Neural crest cell (in vitro differentiated cells): ENCODE results near the gene ATP9B. TPM values are rescaled to one million over a fixed set of nuclear protein-coding genes. Genes with fewer than 3 reads are reported as not detected.

Experiments used
- DNase-seq: peaks from one replicate; pipeline ENCODE4 v3.0.0; 2021; ENCODE audit warnings: low read depth, mixed read lengths, low spot score
- H3K27ac Mint-ChIP-seq: one replicate; pipeline ENCODE4 v1.8.0; 2021; ENCODE audit warnings: mild to moderate bottlenecking, mixed read lengths; ENCODE audit not compliant: unreplicated experiment
- H3K27me3 Mint-ChIP-seq: 2 replicates; pipeline ENCODE4 v1.8.0; 2021; ENCODE audit warnings: low read depth, mild to moderate bottlenecking, mixed read lengths
- H3K36me3 Mint-ChIP-seq: 2 replicates; pipeline ENCODE4 v1.8.0; 2021; ENCODE audit warnings: low read depth, mild to moderate bottlenecking, mixed read lengths
- H3K4me1 Mint-ChIP-seq: 2 replicates; pipeline ENCODE4 v1.8.0; 2021; ENCODE audit warnings: mixed read lengths
- H3K4me3 Mint-ChIP-seq: one replicate; pipeline ENCODE4 v1.8.0; 2021; ENCODE audit warnings: mild to moderate bottlenecking, mixed read lengths
- H3K9me3 Mint-ChIP-seq: 2 replicates; pipeline ENCODE4 v1.8.0; 2021; ENCODE audit warnings: mixed read lengths
- total RNA-seq: library from RNA; stranded (reverse); gene quantifications from 2 replicates; pipeline ENCODE4 v1.2.1, GENCODE V29; 2021
- TF ChIP-seq, protein P1 (sequence below): fragments of 200-600 bp; sonication (generic); conservative IDR thresholded peaks from 2 replicates; pipeline ENCODE4 v1.5.0; 2021; ENCODE audit warnings: antibody characterized with exemption, mild to moderate bottlenecking

ATP9B gene
- total RNA-seq, 1 donor from 2014 or later: 32.9 TPM

DNA sequence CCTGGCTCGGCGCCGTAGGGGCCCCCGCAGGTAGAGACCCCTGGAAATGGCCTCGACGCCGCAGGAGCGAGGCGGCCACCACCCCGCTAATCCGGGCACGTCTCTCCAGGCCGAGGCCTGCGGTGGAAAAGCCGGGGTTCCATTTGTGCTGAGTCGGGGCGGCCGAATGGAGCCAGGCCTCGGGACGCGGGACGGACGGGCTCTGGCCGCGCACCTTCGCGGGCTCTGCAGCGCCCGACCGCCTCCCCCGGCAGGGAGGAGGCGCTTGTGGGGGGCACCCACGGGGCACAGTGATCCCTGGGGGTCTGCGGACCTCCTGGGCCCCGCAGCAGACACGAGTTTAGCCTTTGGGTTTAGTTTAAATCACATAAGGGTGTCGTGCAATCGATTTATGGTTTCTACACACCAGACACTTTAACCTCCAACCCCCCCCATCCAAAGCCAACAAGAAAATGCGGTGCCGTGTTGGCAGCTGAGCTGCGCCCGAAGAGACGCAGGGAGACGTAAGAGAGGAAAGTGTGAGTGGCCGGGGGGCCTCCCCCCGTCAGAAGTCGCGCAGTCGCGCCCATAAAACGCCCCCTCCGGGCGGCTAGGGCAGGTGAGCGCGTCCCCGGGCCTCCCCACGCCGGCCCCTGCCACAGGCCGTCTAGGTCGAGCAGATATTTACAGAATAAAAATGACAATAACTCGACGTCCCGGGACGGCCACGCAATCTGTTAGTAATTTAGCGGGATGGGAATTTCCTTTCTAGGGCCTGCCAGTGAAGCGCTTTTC lies 325.5 kb downstream of the ATP9B start:
- Mint-ChIP-seq H3K27ac (no peak overlapping the region), H3K4me3 (peak overlapping the region; percentile 77), H3K27me3 (peaks cover 83% of the 10 kb centered on the region)

DNA sequence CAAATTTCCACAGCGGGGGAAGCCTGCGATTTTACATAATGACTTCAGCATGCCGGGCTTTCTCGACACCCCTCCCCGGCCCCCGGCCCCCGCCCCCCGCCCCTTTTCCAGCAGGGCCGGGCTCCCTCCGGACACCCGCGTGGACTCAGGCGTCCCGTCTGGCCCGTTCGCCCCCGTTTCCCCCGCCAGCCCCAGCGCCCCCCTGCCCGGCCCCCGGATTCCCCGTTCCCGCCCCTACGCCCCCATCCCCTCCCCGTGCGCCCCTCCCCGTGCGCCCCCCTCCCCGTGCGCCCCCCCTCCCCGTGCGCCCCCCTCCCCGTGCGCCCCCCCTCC lies 326.1 kb downstream of the ATP9B start:
- DNase-seq: no peak
- Mint-ChIP-seq H3K4me1 (peaks cover 11% of the 10 kb centered on the region), H3K9me3 (no peaks in the 10 kb centered on the region), H3K27me3 (peaks cover 79% of the 10 kb centered on the region), H3K36me3 (no peaks in the 10 kb centered on the region), H3K4me3 (peak overlapping the region; percentile 77), H3K27ac (no peak overlapping the region)
- TF ChIP-seq, protein P1, sequence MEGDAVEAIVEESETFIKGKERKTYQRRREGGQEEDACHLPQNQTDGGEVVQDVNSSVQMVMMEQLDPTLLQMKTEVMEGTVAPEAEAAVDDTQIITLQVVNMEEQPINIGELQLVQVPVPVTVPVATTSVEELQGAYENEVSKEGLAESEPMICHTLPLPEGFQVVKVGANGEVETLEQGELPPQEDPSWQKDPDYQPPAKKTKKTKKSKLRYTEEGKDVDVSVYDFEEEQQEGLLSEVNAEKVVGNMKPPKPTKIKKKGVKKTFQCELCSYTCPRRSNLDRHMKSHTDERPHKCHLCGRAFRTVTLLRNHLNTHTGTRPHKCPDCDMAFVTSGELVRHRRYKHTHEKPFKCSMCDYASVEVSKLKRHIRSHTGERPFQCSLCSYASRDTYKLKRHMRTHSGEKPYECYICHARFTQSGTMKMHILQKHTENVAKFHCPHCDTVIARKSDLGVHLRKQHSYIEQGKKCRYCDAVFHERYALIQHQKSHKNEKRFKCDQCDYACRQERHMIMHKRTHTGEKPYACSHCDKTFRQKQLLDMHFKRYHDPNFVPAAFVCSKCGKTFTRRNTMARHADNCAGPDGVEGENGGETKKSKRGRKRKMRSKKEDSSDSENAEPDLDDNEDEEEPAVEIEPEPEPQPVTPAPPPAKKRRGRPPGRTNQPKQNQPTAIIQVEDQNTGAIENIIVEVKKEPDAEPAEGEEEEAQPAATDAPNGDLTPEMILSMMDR: no peak

More for the DNA sequence above, 325.5 kb downstream of the ATP9B start:
- DNase-seq: no peak
- Mint-ChIP-seq H3K36me3 (no peaks in the 10 kb centered on the region), H3K4me1 (peaks cover 11% of the 10 kb centered on the region), H3K9me3 (no peaks in the 10 kb centered on the region)
- TF ChIP-seq, protein P1: no peak

GRCh38 chr18:79395761-79396404 lies 326.7 kb downstream of the ATP9B start, which contains the start of gene NFATC1:
Gene NFATC1, plus strand, starts transcription at chr18:79395930. Its CDS starts 295 bp downstream, at chr18:79396225.
- peak; percentile 55 for DNase-seq
- peaks cover 73% of the 10 kb centered on the region for H3K27me3 Mint-ChIP-seq
- H3K4me1 Mint-ChIP-seq: peaks cover 11% of the 10 kb centered on the region
- TF ChIP-seq, protein P1: no peak
- no peaks in the 10 kb centered on the region for H3K36me3 Mint-ChIP-seq
- no peaks in the 10 kb centered on the region for H3K9me3 Mint-ChIP-seq
- no peak within 1 kb of the TSS for H3K27ac Mint-ChIP-seq
- peak within 1 kb of the TSS; percentile 77 for H3K4me3 Mint-ChIP-seq

- Mint-ChIP-seq H3K36me3 (no peaks in the 10 kb centered on the region), H3K27me3 (peaks cover 73% of the 10 kb centered on the region), H3K9me3 (no peaks in the 10 kb centered on the region), H3K27ac (no peak overlapping the region), H3K4me3 (peak overlapping the region; percentile 72), H3K4me1 (peaks cover 16% of the 10 kb centered on the region)
- DNase-seq: no peak
- TF ChIP-seq, protein P1: no peak
Observed at GRCh38 chr18:79396431-79397246, 327.4 kb downstream of the ATP9B start.

DNA sequence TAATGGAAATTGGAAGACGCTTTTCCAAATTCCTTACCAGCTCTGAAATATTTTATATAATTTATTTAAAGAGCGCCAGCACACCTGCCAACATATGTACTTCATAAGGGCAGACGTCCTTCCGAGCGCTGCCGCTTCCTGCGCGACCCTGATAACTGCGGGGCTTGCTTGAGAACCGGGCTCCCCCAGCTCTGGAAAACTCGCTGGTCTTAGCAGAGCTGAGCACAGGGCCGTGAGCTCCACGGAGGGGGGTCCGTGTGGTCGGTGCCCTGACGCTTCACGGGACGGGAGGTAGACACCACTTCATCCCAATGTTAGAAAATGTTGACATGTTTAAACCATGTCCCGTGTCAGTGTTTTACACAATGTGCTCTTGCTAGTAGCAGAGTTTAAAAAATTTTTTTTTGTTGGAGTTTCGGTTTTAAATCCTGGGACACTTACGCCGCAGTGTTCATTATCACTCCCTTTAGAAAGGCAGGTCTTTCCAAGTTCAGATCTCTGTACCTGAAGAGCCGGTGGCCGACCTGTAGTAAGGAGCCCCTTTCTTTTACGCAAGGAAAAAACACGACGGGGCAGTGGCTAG lies 328.1 kb downstream of the ATP9B start:
- Mint-ChIP-seq H3K4me3 (peak overlapping the region; percentile 60), H3K27ac (no peak overlapping the region), H3K9me3 (no peaks in the 10 kb centered on the region), H3K27me3 (peaks cover 67% of the 10 kb centered on the region), H3K4me1 (peaks cover 16% of the 10 kb centered on the region), H3K36me3 (no peaks in the 10 kb centered on the region)
- TF ChIP-seq, protein P1: no peak
- DNase-seq: no peak
